GM12878 (cell line): ENCODE measurements around the gene SPATS2L. TPM values are rescaled to one million over a fixed set of nuclear protein-coding genes. Genes with fewer than 3 reads are reported as not detected.

ENCODE experiments used
- ATAC-seq: fragments of 200-7000 bp; cut with Tn5 transposase; 3 replicates; pipeline ENCODE4 v1.9.1; 2020; ENCODE audit warnings: mild to moderate bottlenecking, moderate library complexity
- BruUV-seq: library from RNA; stranded (reverse); fragments of 400-500 nt; replicated peaks from 2 replicates; lab custom pipeline; 2021; lab: Mats Ljungman, UMichigan
- CTCF ChIA-PET: fragments of 300-600 bp; sonication (Branson Sonifier 250); formaldehyde crosslinking; extraction: SDS; loops from one replicate; lab custom pipeline; 2021; ENCODE audit warnings: inconsistent platforms; lab: Yijun Ruan, JAX
- POLR2A ChIA-PET: fragments of 350-600 bp; formaldehyde crosslinking; extraction: SDS; loops from one replicate; lab custom pipeline; 2021; ENCODE audit warnings: inconsistent platforms; lab: Charles Lee
- RAD21 ChIA-PET: fragments of 300-600 bp; sonication (Branson Sonifier 250); formaldehyde crosslinking; loops from one replicate; lab custom pipeline; 2023; ENCODE audit warnings: antibody characterized with exemption; ENCODE audit not compliant: unreplicated experiment; lab: Charles Lee
- SMC1A ChIA-PET: fragments of 300-600 bp; sonication (Branson Sonifier 250); formaldehyde crosslinking; loops from one replicate; lab custom pipeline; 2023; ENCODE audit not compliant: unreplicated experiment, uncharacterized antibody; lab: Charles Lee
- DNase-seq: peaks from one replicate; pipeline ENCODE4 v3.0.0-alpha.2; 2011; ENCODE audit warnings: low read depth, low spot score
- FAIRE-seq: peaks from 3 replicates; lab custom pipeline; 2011; peaks lifted over from hg19 to GRCh38; lab: Jason Lieb, UNC
- H2AFZ ChIP-seq: 2 replicates; pipeline ENCODE4 v1.6.0; 2011; ENCODE audit warnings: low read depth, low read length, control low read depth; ENCODE audit not compliant: control insufficient read depth
- H3K27ac ChIP-seq: 2 replicates; pipeline ENCODE4 v1.5.1; 2011; ENCODE audit warnings: control low read depth; ENCODE audit not compliant: control insufficient read depth, insufficient read depth
- H3K27me3 ChIP-seq, 2 experiments: replicated peaks in 1 of 2; 2 replicates each; pipeline versions ENCODE4 v1.6.0 to v1.6.1; 2011; ENCODE audit warnings: low read length in 1 of 2; ENCODE audit not compliant: control insufficient read depth in 2 of 2, insufficient read depth in 2 of 2
- H3K36me3 ChIP-seq, 2 experiments: 2 replicates each; pipeline ENCODE4 v1.5.1; 2011; ENCODE audit warnings: low read length in 1 of 2; ENCODE audit not compliant: control insufficient read depth in 2 of 2, insufficient read depth in 2 of 2
- H3K4me1 ChIP-seq: 2 replicates; pipeline ENCODE4 v1.6.1; 2011; ENCODE audit warnings: mild to moderate bottlenecking, low read length, moderate library complexity, mixed read lengths; ENCODE audit not compliant: control insufficient read depth, insufficient read depth
- H3K4me2 ChIP-seq: 2 replicates; pipeline ENCODE4 v1.6.0; 2011; ENCODE audit warnings: control low read depth; ENCODE audit not compliant: control insufficient read depth, insufficient read depth
- H3K4me3 ChIP-seq: fragments of 200-600 bp; sonication (generic); 2 replicates; pipeline ENCODE4 v1.5.1; 2016
- H3K79me2 ChIP-seq: 2 replicates; pipeline ENCODE4 v1.6.0; 2011; ENCODE audit warnings: low read length; ENCODE audit not compliant: control insufficient read depth, insufficient read depth
- H3K9ac ChIP-seq: 2 replicates; pipeline ENCODE4 v1.8.0; 2011; ENCODE audit warnings: low read length, control low read depth, mixed read lengths; ENCODE audit not compliant: control insufficient read depth, insufficient read depth
- H3K9me3 ChIP-seq: replicated peaks from 3 replicates; pipeline ENCODE4 v1.5.1; 2011; ENCODE audit warnings: mild to moderate bottlenecking, low read length; ENCODE audit not compliant: control insufficient read depth, insufficient read depth
- H4K20me1 ChIP-seq: 2 replicates; pipeline ENCODE4 v1.6.0; 2011; ENCODE audit not compliant: control insufficient read depth, insufficient read depth
- ATF2 ChIP-seq: IDR thresholded peaks from 2 replicates; pipeline ENCODE4 v1.6.1; 2012; ENCODE audit warnings: low read length, inconsistent platforms
- BCL11A ChIP-seq: IDR thresholded peaks from 2 replicates; pipeline ENCODE4 v1.6.1; 2011; ENCODE audit warnings: low read depth, low read length
- CHD2 ChIP-seq: IDR thresholded peaks from 2 replicates; pipeline ENCODE4 v1.6.1; 2011; ENCODE audit warnings: low read depth, low read length, improper control_type of control experiment, borderline replicate concordance
- MEF2B ChIP-seq: fragments of 450-650 bp; IDR thresholded peaks from 2 replicates; pipeline ENCODE4 v1.6.1; 2018; ENCODE audit warnings: mild to moderate bottlenecking, moderate library complexity; ENCODE audit not compliant: partially characterized antibody, poor library complexity, severe bottlenecking
- MYB ChIP-seq: fragments of 150-350 bp; IDR thresholded peaks from 2 replicates; pipeline ENCODE4 v1.6.1; 2014; ENCODE audit warnings: mild to moderate bottlenecking, low read depth, low read length, borderline replicate concordance
- PAX5 ChIP-seq: IDR thresholded peaks from 2 replicates; pipeline ENCODE4 v1.6.1; 2011; ENCODE audit warnings: low read depth, low read length, borderline replicate concordance
- POLR2A ChIP-seq: IDR thresholded peaks from 2 replicates; pipeline ENCODE4 v1.6.1; 2011; ENCODE audit warnings: low read depth, mild to moderate bottlenecking, low read length
- SMAD5 ChIP-seq: IDR thresholded peaks from 2 replicates; pipeline ENCODE4 v1.6.1; 2016; ENCODE audit warnings: antibody characterized with exemption, low read depth
- SPI1 ChIP-seq: IDR thresholded peaks from 2 replicates; pipeline ENCODE4 v1.6.1; 2011; ENCODE audit warnings: low read depth, mild to moderate bottlenecking, low read length, moderate library complexity, borderline replicate concordance; ENCODE audit not compliant: insufficient read depth
- STAT3 ChIP-seq: IDR thresholded peaks from 2 replicates; pipeline ENCODE4 v1.6.1; 2011; ENCODE audit warnings: low read depth, low read length, improper control_type of control experiment
- SUZ12 ChIP-seq: fragments of 200-600 bp; sonication (generic); IDR thresholded peaks from one replicate; pipeline ENCODE4 v1.6.1; 2018; ENCODE audit warnings: antibody characterized with exemption, mild to moderate bottlenecking; ENCODE audit not compliant: unreplicated experiment
- WGBS: methylation state at CpG from one replicate; pipeline ENCODE4 v1.1.6; 2016; ENCODE audit warnings: low lambda C conversion rate; ENCODE audit not compliant: insufficient replicate concordance, insufficient coverage; ENCODE audit errors: missing lambda C conversion rate; 5-methylcytosine and 5-hydroxymethylcytosine counted together
- in situ Hi-C: fragments of 300-500 bp; cut with MboI; formaldehyde crosslinking; loops from 9 replicates; pipeline ENCODE4 v1.14.3; 2018; ENCODE audit warnings: mixed read lengths
- intact Hi-C: fragments of 100-400 bp; cut with micrococcal nuclease; formaldehyde crosslinking; loops from one replicate; pipeline ENCODE4 v1.14.2; 2022; ENCODE audit not compliant: unreplicated experiment
- polyA plus RNA-seq, 11 experiments: library from polyadenylated mRNA; depleted of rRNA in 4 of 11; unstranded in 6 of 11; stranded (reverse) in 5 of 11; fragments of >200 nt; fragmentation: Nextera tagmentation in 4 of 11; fragmentation: Illumina TruSeq in 1 of 11; extraction: Ambion mirVana in 4 of 11; extraction: Trizol in 1 of 11; gene quantifications; 1 replicate in 1 of 11; 2 replicates in 10 of 11; pipeline versions ENCODE4 v1.2.1 to v1.2.3, GENCODE V29; 2011 to 2016; ENCODE audit warnings: inconsistent platforms in 2 of 11, missing spikeins in 2 of 11, low read depth in 1 of 11
- total RNA-seq, 4 experiments: library from RNA; depleted of rRNA in 3 of 4; stranded (reverse); fragments of >200 nt in 3 of 4; fragmentation: Illumina TruSeq in 1 of 4; extraction: Trizol in 1 of 4; gene quantifications; 2 replicates each; pipeline versions ENCODE4 v1.2.1 to v1.2.3, GENCODE V29; 2013 to 2021
- TF ChIP-seq, protein P1 (sequence below): fragments of 450-650 bp; formaldehyde crosslinking; IDR thresholded peaks from 2 replicates; pipeline ENCODE4 v1.4.0; 2022; ENCODE audit warnings: mild to moderate bottlenecking, moderate library complexity
- TF ChIP-seq, protein P2 (sequence below): IDR thresholded peaks from 2 replicates; pipeline ENCODE4 v1.6.1; 2012; ENCODE audit warnings: mild to moderate bottlenecking, low read depth, low read length

Gene SPATS2L
- total and polyA plus RNA-seq, 10 of the 15 experiments (the other 5 are each of a cell fraction or from before 2014, with no cell fraction given) = 5.2 to 30.0 (median 20.1) TPM

DNA sequence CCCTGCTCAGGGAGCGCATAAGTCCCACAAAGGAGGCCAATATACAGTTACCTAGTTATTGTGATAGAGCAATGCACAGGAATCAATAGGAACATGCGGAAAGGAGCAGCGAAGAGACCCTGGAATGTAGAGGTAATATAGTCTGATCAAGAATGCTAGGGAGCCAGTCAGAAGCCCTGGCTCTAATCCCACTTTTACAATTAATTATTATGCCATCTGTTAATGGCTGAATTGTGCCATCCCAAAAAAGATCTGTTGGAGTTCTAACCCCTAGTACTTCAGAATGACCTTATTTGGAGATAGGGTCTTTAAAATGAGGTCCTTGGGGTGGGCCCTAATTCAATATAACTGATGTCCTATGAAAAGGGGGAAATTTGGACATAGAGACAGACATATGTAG lies 7.7 kb upstream of the SPATS2L start:
- no peak overlapping the region for H2AFZ ChIP-seq
- no peaks in the 10 kb centered on the region for H3K27me3 ChIP-seq
- RAD21 ChIA-PET = no interaction called here
- BruUV-seq = no TSS peak
- no peak overlapping the region for H3K9ac ChIP-seq
- intact Hi-C loops (no loop called here), in situ Hi-C loops (no loop called here)
- H4K20me1 ChIP-seq = no peaks in the 10 kb centered on the region
- H3K4me2 ChIP-seq = no peak overlapping the region
- WGBS = 81% methylated on average over 3 of the region's 3 CpGs
- H3K36me3 ChIP-seq = no peaks in the 10 kb centered on the region
- ATAC-seq (no peak), DNase-seq (no peak), FAIRE-seq (no peak)
- no peaks in the 10 kb centered on the region for H3K9me3 ChIP-seq
- POLR2A ChIA-PET = no interaction called here
- no peaks in the 10 kb centered on the region for H3K4me1 ChIP-seq
- no peak overlapping the region for H3K27ac ChIP-seq
- SMC1A ChIA-PET = no interaction called here
- H3K79me2 ChIP-seq = no peaks in the 10 kb centered on the region
- H3K4me3 ChIP-seq = no peak overlapping the region
- CTCF ChIA-PET = interaction anchor here (0.8 kb wide), 1 partner anchor 185 kb away, joined by 3 read pairs; no protein-coding TSS in a partner anchor
- TF ChIP-seq SPI1 (no peak), MYB (no peak), CHD2 (no peak), POLR2A (no peak), ATF2 (no peak), SMAD5 (no peak), STAT3 (no peak), SUZ12 (no peak), BCL11A (no peak), MEF2B (no peak), PAX5 (no peak)
- TF ChIP-seq, protein P1, sequence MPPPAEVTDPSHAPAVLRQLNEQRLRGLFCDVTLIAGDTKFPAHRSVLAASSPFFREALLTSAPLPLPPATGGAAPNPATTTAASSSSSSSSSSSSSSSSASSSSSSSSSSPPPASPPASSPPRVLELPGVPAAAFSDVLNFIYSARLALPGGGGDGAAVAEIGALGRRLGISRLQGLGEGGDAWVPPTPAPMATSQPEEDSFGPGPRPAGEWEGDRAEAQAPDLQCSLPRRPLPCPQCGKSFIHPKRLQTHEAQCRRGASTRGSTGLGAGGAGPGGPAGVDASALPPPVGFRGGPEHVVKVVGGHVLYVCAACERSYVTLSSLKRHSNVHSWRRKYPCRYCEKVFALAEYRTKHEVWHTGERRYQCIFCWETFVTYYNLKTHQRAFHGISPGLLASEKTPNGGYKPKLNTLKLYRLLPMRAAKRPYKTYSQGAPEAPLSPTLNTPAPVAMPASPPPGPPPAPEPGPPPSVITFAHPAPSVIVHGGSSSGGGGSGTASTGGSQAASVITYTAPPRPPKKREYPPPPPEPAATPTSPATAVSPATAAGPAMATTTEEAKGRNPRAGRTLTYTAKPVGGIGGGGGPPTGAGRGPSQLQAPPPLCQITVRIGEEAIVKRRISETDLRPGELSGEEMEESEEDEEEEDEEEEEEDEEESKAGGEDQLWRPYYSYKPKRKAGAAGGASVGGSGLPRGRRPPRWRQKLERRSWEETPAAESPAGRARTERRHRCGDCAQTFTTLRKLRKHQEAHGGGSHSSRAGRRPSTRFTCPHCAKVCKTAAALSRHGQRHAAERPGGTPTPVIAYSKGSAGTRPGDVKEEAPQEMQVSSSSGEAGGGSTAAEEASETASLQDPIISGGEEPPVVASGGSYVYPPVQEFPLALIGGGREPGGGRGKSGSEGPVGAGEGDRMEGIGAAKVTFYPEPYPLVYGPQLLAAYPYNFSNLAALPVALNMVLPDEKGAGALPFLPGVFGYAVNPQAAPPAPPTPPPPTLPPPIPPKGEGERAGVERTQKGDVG = no peak
- TF ChIP-seq, protein P2, sequence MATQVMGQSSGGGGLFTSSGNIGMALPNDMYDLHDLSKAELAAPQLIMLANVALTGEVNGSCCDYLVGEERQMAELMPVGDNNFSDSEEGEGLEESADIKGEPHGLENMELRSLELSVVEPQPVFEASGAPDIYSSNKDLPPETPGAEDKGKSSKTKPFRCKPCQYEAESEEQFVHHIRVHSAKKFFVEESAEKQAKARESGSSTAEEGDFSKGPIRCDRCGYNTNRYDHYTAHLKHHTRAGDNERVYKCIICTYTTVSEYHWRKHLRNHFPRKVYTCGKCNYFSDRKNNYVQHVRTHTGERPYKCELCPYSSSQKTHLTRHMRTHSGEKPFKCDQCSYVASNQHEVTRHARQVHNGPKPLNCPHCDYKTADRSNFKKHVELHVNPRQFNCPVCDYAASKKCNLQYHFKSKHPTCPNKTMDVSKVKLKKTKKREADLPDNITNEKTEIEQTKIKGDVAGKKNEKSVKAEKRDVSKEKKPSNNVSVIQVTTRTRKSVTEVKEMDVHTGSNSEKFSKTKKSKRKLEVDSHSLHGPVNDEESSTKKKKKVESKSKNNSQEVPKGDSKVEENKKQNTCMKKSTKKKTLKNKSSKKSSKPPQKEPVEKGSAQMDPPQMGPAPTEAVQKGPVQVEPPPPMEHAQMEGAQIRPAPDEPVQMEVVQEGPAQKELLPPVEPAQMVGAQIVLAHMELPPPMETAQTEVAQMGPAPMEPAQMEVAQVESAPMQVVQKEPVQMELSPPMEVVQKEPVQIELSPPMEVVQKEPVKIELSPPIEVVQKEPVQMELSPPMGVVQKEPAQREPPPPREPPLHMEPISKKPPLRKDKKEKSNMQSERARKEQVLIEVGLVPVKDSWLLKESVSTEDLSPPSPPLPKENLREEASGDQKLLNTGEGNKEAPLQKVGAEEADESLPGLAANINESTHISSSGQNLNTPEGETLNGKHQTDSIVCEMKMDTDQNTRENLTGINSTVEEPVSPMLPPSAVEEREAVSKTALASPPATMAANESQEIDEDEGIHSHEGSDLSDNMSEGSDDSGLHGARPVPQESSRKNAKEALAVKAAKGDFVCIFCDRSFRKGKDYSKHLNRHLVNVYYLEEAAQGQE = no peak
